GM12801 (cell line): Measurements from ENCODE around the gene ARL8B.

Source experiments
- TF ChIP-seq, protein P1 (sequence below): IDR thresholded peaks from one replicate; pipeline ENCODE4 v1.5.1; 2011; ENCODE audit warnings: control low read depth; ENCODE audit not compliant: insufficient read length; ENCODE audit errors: extremely low read depth

ARL8B gene

GRCh38 chr3:5187920-5188418 lies 65.9 kb downstream of the ARL8B start:
- TF ChIP-seq, protein P1, sequence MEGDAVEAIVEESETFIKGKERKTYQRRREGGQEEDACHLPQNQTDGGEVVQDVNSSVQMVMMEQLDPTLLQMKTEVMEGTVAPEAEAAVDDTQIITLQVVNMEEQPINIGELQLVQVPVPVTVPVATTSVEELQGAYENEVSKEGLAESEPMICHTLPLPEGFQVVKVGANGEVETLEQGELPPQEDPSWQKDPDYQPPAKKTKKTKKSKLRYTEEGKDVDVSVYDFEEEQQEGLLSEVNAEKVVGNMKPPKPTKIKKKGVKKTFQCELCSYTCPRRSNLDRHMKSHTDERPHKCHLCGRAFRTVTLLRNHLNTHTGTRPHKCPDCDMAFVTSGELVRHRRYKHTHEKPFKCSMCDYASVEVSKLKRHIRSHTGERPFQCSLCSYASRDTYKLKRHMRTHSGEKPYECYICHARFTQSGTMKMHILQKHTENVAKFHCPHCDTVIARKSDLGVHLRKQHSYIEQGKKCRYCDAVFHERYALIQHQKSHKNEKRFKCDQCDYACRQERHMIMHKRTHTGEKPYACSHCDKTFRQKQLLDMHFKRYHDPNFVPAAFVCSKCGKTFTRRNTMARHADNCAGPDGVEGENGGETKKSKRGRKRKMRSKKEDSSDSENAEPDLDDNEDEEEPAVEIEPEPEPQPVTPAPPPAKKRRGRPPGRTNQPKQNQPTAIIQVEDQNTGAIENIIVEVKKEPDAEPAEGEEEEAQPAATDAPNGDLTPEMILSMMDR, result no peak

- TF ChIP-seq, protein P1, result no peak
Observed at GRCh38 chr3:5188419-5189221, 66.5 kb downstream of the ARL8B start.

GRCh38 chr3:5190147-5190791 lies 68.2 kb downstream of the ARL8B start:
- TF ChIP-seq, protein P1, result no peak

- TF ChIP-seq, protein P1, result no peak
Observed at GRCh38 chr3:5191555-5192304, 69.6 kb downstream of the ARL8B start.

DNA sequence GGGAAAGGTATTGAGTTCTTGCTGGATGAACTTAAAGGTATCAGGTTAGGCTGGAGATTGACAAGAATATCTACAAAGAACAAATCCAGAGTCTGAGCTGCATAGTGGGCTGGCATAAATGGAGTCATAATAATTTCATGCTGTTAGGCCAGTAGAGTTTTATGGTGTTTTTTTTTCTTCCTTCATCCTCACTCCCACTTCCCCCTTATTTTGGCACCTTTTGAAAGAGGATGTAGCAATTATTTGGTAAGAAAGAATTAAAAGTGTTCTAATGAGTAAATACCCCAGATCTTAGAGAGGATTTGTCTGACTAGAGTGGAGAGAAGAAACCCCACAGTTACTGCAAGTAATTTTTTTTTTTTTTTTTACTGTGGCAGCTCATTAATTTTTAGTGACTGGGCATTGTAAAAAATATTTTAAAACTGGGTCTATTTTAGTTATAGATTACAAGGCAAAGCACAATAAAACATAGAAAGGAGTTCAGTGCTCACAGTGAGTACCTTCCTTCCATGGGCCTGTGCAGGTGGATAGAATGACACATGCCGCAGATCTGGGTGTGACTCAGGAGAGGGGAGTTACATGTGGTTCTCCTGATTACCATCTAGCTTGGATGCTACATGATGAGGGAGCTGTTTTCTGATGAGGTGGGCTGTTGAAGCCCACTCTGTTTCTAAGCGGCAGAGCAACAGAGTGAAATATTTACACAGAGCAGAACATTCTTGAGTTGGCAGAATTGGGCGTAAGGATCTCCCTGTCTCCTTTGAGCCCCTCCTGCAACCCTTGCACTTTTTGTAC lies 70.7 kb downstream of the ARL8B start:
- TF ChIP-seq, protein P1, result no peak

DNA sequence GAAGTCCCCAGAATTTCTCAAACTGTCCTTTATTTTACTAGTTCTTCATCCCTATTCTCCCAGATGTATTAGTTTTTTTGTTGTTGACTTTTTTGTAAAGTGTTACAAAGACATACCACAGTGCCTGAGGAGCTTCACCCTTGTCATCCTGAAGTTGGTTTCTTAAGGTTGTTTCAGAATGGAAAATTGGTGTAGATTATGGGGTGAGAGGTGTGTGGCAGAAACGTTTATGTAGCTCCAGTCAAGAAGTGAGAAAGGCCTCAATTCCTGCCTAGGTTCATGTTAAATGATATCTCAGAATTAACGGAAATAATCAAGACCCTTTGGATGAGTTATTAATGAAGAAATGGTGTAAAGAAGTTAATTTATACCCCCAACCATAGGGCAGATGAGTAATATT lies 72.2 kb downstream of the ARL8B start:
- TF ChIP-seq, protein P1, result no peak
